LNCAP (cell line): ENCODE data around the gene LHX2.

Experiments used
- TF ChIP-seq, protein P1 (sequence below): fragments of 450-650 bp; IDR thresholded peaks from 2 replicates; pipeline ENCODE4 v1.5.1; 2017; ENCODE audit warnings: mild to moderate bottlenecking

The LHX2 gene

DNA sequence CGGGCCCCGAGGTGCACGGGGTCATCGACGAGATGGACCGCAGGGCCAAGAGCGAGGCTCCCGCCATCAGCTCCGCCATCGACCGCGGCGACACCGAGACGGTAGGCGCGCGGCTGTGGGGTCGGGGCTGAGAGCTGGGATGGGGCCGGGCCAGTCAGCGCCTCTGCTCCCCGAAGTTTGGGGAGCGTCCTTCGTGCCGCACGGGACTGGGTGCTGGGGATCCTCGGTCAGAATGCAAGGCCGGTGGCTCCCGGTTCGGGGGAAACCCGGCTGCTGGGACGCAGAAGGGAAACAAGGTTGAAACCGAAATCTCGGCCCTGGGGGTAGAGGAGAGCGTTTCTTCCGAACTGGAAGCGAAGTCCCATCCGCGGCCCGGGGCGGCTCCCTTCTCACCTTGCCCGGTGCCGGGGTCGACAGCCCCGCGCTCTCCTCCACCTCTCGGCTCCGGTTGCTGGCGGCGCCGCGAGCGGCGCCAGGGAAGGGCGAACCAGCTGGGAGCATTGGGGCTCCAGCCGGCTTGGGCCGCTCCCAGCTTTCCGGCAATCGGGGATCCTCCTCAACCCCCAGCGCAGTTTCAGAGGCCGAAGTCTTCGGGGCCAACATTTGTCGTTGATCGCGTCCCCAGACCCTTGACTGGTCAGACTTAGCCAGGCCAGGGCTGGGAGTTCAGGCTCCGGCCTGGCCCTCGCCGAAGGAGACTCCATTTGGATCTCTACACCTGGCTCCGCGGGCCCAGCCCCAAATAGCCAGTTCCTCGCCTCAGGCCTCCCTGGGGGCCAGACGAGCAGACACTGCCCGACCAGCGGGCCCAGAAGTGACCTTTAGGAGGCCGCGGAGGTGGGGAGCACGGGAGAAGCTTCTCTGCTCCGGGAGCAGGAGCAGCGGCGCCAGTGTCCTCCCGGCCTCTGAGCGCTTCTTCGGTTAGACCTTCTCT lies 1.1 kb downstream of the LHX2 start:
- TF ChIP-seq, protein P1, sequence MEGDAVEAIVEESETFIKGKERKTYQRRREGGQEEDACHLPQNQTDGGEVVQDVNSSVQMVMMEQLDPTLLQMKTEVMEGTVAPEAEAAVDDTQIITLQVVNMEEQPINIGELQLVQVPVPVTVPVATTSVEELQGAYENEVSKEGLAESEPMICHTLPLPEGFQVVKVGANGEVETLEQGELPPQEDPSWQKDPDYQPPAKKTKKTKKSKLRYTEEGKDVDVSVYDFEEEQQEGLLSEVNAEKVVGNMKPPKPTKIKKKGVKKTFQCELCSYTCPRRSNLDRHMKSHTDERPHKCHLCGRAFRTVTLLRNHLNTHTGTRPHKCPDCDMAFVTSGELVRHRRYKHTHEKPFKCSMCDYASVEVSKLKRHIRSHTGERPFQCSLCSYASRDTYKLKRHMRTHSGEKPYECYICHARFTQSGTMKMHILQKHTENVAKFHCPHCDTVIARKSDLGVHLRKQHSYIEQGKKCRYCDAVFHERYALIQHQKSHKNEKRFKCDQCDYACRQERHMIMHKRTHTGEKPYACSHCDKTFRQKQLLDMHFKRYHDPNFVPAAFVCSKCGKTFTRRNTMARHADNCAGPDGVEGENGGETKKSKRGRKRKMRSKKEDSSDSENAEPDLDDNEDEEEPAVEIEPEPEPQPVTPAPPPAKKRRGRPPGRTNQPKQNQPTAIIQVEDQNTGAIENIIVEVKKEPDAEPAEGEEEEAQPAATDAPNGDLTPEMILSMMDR: no peak

DNA sequence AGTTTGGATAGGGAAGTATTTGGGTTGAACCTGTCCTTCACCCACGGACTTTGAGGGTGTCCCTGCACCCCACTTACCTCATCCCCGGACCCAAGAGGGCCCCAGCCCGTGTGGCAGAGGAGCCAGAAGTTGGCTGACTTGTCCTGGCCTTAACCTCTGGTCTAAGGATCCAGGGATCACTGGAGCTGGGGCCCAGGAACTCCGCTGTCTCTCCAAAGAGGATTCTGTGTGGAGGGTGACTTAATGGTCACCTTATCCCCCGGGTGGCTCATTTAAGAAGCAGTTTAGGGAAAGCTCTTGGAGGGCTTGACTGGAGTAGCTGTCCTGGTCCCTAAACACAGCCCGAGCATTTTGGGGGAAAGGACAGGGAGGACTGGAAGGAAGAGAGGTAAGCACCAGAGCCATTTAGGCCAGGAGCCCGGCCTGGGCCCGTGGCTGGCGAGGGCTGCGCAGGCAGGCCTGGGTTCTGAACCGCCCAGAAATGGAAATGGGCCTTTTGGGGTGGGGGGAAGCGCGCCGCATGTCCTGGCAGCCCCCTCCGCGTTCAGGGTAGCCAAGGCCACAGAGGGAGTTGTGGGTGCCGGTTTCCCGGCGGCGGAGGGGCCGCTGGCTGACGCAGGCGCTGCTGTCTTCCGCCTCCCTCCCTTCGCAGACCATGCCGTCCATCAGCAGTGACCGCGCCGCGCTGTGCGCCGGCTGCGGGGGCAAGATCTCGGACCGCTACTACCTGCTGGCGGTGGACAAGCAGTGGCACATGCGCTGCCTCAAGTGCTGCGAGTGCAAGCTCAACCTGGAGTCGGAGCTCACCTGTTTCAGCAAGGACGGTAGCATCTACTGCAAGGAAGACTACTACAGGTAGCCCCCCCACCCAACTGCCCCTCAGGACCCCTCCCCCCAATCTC lies 2.0 kb downstream of the LHX2 start:
- TF ChIP-seq, protein P1: no peak

DNA sequence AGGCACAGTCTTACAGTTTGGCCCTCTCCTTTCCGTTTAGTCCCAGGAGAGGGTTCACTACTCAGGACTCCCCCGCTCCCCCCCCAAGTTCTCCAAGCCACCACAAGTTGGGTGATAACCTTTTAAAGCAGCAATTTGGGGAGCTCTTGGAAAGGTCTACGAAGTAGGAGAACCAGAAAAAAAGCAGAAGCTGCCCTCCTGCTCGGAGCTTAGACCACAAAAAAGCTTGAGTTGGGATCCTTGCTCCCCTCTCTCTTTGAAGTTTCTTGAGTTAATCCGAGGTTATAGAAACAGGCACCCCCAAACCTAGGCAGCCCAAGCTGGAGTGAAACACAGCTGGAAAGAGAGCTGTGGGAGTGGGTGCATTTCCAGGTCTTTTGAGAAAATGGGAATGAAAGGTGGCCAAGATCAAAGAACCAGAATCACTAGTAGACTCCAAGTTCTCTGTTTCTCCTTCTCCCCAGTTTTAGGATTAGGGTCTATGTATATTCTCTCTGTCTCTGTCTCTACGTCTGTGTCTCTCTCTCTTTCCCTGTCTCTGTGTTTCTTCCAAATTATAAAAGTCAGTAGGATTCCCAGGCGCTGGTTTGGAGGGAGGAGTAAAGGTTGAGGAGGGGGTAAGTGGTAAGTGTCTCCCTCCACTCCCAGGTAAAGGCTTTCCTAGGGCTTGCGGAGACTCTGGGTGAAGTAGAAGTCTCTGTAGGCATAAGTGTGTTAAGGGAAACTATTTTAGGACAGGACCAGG lies 2.8 kb downstream of the LHX2 start:
- TF ChIP-seq, protein P1: no peak

DNA sequence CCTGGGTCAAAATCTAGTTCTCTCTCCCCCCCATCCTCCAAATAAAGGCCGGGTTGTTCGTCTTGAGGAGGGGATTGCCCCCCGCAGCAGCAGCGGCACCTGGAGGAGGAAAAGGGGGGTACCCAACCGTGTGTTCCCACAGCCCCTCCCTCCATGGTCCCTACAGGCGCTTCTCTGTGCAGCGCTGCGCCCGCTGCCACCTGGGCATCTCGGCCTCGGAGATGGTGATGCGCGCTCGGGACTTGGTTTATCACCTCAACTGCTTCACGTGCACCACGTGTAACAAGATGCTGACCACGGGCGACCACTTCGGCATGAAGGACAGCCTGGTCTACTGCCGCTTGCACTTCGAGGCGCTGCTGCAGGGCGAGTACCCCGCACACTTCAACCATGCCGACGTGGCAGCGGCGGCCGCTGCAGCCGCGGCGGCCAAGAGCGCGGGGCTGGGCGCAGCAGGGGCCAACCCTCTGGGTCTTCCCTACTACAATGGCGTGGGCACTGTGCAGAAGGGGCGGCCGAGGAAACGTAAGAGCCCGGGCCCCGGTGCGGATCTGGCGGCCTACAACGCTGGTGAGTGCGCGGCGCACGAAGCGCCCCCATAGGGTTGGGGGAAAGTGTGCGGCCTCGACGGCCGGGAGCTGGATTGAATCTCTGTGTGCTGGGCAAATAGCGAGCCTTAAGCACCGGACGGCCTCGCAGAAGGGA lies 3.5 kb downstream of the LHX2 start:
- TF ChIP-seq, protein P1: no peak

DNA sequence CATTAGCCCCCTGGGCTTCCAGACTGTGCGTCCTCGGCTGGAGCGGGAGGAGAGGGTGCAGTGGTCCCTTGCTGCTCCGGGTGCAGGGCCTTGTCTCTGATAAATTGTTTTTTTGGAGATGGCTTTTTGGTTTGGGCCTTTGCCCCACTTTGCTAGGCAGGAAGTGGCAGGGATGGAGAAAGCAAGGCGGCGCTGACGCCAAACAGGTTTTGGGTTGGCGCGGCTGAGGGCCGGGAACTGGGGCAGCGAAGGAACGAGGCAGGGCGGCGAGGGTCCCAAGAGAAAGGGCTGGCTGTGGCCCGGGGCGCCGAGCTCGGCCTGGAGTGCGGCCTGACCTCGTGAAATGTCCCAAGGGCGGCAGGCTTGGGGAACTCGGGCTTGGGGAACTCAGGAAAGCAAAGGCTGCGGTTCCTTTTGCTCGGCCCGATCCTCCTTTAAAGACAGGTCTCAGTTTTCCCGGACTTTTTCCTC lies 4.1 kb downstream of the LHX2 start:
- TF ChIP-seq, protein P1: no peak

DNA sequence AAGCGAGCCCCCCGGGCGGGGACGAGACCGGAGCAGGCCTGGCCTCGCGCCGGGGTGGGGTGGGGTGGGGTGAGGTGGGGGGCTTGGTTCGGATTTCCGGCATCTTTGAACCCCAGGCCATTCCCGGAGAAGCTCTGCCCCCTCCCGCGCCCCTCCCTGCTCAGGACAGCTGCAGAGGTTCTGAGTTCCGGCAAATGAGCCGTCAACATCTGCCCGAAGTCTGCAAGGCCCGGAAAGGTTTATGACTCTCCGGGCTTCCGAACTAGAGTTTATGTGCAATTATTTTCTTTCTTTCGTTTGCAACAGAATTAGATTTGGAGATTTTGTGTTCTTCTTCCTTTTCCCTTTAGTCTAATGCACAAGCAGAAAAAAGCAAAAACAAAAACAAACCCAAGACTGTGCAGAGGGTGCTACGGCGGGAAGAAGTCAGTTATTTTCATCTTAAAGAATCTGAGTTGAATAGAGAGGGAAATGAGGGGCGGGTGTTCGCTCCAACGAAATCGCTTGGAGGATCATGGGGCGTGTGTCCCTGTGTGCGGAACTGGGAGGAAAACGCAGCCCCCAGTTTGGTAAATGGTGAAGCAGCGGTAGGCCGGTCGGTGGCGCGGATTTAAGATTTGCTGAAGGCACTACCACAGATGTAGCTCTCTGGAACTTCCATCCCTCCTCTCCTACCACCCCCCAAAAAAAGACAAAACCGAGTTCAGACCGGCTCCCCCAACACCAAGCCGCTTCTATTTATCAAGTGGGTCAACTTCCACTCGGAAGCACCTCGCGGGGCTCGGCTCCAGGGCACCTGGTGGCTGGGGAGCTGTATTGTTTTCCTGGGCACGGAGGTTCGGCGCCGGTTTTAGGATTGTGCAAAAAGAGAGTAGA lies 4.8 kb downstream of the LHX2 start:
- TF ChIP-seq, protein P1: no peak
